PFSK-1 (cell line): ENCODE results near the gene PDE3A.

Experiments used
- FOXP2 ChIP-seq: optimal IDR thresholded peaks from 2 replicates; pipeline ENCODE3; 2011; ENCODE audit warnings: borderline replicate concordance, control low read depth, inconsistent platforms; ENCODE audit not compliant: insufficient read depth; ENCODE audit errors: extremely low read length, extremely low read depth
- POLR2AphosphoS5 ChIP-seq: IDR thresholded peaks from 2 replicates; pipeline ENCODE4 v1.6.1; 2012; ENCODE audit warnings: low read depth, mild to moderate bottlenecking, control low read depth, low read length, moderate library complexity
- SIN3A ChIP-seq: IDR thresholded peaks from 2 replicates; pipeline ENCODE4 v1.6.1; 2012; ENCODE audit warnings: mild to moderate bottlenecking, low read length, moderate library complexity, borderline replicate concordance; ENCODE audit not compliant: insufficient read depth
- TAF1 ChIP-seq: IDR thresholded peaks from 2 replicates; pipeline ENCODE4 v1.6.1; 2012; ENCODE audit warnings: low read length, control low read depth, borderline replicate concordance; ENCODE audit not compliant: insufficient read depth
- TF ChIP-seq, protein P1 (sequence below), 2 experiments: IDR thresholded peaks; 2 replicates each; pipeline versions ENCODE4 v1.6.1 to v1.8.0; 2011 to 2012; ENCODE audit warnings: low read depth in 2 of 2, low read length in 2 of 2, control low read depth in 1 of 2, inconsistent platforms in 1 of 2, mild to moderate bottlenecking in 1 of 2, moderate library complexity in 1 of 2; ENCODE audit not compliant: insufficient read depth in 1 of 2

PDE3A gene

DNA sequence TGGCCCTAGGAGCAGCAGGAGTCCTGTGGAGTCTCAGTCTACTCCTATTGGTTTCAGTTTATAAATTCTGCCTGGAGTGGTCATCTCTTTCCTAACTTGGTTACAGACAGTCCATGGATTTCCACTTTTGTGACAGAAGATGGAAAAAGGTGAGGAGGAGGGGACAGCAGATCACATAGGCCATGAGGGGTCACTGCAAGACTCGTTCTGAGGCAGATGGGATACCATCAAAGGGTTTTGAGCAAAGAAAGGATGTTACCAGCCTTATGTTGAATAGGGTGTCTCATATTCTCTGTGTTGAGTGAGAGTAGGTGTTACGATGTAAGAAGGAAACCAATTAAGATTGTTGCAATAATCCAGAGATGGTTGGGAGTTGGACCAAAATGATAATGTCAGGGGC lies 15.3 kb downstream of the PDE3A start:
- TF ChIP-seq FOXP2 (no peak), POLR2AphosphoS5 (no peak), SIN3A (no peak), TAF1 (no peak)
- TF ChIP-seq, protein P1, sequence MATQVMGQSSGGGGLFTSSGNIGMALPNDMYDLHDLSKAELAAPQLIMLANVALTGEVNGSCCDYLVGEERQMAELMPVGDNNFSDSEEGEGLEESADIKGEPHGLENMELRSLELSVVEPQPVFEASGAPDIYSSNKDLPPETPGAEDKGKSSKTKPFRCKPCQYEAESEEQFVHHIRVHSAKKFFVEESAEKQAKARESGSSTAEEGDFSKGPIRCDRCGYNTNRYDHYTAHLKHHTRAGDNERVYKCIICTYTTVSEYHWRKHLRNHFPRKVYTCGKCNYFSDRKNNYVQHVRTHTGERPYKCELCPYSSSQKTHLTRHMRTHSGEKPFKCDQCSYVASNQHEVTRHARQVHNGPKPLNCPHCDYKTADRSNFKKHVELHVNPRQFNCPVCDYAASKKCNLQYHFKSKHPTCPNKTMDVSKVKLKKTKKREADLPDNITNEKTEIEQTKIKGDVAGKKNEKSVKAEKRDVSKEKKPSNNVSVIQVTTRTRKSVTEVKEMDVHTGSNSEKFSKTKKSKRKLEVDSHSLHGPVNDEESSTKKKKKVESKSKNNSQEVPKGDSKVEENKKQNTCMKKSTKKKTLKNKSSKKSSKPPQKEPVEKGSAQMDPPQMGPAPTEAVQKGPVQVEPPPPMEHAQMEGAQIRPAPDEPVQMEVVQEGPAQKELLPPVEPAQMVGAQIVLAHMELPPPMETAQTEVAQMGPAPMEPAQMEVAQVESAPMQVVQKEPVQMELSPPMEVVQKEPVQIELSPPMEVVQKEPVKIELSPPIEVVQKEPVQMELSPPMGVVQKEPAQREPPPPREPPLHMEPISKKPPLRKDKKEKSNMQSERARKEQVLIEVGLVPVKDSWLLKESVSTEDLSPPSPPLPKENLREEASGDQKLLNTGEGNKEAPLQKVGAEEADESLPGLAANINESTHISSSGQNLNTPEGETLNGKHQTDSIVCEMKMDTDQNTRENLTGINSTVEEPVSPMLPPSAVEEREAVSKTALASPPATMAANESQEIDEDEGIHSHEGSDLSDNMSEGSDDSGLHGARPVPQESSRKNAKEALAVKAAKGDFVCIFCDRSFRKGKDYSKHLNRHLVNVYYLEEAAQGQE (IDR thresholded peaks at IDR 0.05; ENCODE audit: insufficient read depth in 1 of 2, low read depth in 2 of 2, low read length in 2 of 2) = no peak

DNA sequence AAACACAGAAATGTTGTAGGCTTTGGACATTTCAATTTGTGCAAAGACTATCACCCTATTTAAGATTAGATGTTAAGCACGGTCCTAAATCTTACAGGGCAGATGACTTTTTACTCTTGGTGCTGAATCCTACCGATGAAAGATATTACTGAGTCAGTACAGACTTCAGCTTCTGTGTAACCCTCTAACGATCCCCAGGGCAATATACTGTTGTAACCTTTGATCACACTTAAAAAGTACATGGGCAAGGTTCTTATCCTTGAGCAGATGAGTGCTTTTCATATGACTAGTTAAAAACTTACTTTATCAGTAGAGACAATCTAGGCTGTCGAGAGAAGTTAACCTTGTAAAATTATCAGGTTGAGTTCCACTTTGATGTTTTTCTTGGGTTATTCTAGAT lies 22.5 kb downstream of the PDE3A start:
- TF ChIP-seq, protein P1 (IDR thresholded peaks at IDR 0.05; ENCODE audit: insufficient read depth in 1 of 2, low read depth in 2 of 2, low read length in 2 of 2) = no peak
- no peak for TF ChIP-seq SIN3A
- TF ChIP-seq POLR2AphosphoS5 = no peak
- no peak for TF ChIP-seq FOXP2
- no peak for TF ChIP-seq TAF1

DNA sequence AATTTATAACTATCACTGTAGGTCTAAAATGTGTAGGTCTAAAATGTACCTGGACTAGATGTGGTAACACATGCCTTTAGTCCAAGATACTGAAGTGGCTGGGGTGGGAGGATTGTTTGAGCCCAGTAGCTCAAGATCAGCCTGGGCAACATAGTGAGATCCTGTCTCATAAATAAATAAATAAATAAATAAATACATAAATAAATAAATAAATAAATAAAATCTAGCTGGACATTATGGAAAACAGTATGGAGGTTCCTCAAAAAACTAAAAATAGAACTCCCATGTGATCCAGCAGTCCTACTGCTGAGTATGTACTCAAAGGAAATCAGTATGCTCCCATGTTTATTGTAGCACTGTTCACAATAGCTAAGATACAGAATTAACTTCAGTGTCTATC lies 24.0 kb downstream of the PDE3A start:
- TF ChIP-seq SIN3A (no peak), TAF1 (no peak), POLR2AphosphoS5 (no peak), FOXP2 (no peak)
- TF ChIP-seq, protein P1 (IDR thresholded peaks at IDR 0.05; ENCODE audit: insufficient read depth in 1 of 2, low read depth in 2 of 2, low read length in 2 of 2) = no peak

DNA sequence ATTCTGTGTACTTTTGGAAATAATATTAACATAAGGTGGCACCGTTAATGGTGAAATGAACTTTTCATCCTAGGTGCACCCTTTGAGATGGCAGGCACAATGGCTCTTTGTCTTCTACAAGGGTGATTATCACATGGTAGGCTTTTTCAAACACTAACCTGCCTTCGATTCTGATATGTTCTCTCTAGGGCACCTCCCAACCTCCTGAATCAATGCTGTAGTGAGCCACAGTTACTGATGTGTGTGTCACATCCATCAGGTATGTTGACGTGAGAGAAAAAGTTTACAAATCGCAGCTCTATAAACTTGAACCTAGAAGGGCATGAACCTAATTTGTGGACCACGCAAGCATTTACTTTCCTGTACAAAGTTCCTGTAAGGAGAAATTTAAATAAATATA lies 25.4 kb downstream of the PDE3A start:
- TF ChIP-seq POLR2AphosphoS5 (no peak), TAF1 (no peak), SIN3A (no peak), FOXP2 (no peak)
- TF ChIP-seq, protein P1 (IDR thresholded peaks at IDR 0.05; ENCODE audit: insufficient read depth in 1 of 2, low read depth in 2 of 2, low read length in 2 of 2) = no peak
